Measurements from ENCODE around the gene TOM1. TPM values are rescaled to one million over a fixed set of nuclear protein-coding genes. Genes with fewer than 3 reads are reported as not detected.

TOM1 gene
- total RNA-seq, 1 donor from 2014 or later, result 29.6 TPM

- Histone ChIP-seq H3K4me2 (ENCODE audit: low read length) (no peak overlapping the region), H3K4me1 (ENCODE audit: insufficient read depth, low read length) (peaks cover 14% of the 10 kb centered on the region), H3K4me3 (ENCODE audit: insufficient read depth, low read depth, low read length) (no peak overlapping the region), H3K9me3 (ENCODE audit: insufficient read depth, low read depth, low read length) (no peaks in the 10 kb centered on the region), H3K27me3 (ENCODE audit: insufficient read depth, low read length) (no peaks in the 10 kb centered on the region), H3K9ac (ENCODE audit: low read length) (no peak overlapping the region), H2AFZ (ENCODE audit: low read depth, low read length) (no peak overlapping the region), H3K79me2 (ENCODE audit: insufficient read depth, low read length) (peaks cover 22% of the 10 kb centered on the region), H4K20me1 (ENCODE audit: insufficient read depth, low read length) (peaks cover 7% of the 10 kb centered on the region), H3K36me3 (ENCODE audit: insufficient read depth, low read length) (no peaks in the 10 kb centered on the region), H3K27ac (ENCODE audit: low read depth, low read length) (no peak overlapping the region)
- no peaks in the 10 kb centered on the region for H3K9me3 Mint-ChIP-seq (ENCODE audit: unreplicated experiment)
- no peak overlapping the region for H3K4me3 Mint-ChIP-seq (ENCODE audit: unreplicated experiment)
- DNase-seq (ENCODE audit: low read depth) (no peak), FAIRE-seq (no peak)
- H3K4me1 Mint-ChIP-seq (ENCODE audit: low read depth, unreplicated experiment), result peaks cover 6% of the 10 kb centered on the region
- H3K36me3 Mint-ChIP-seq (ENCODE audit: low read depth, unreplicated experiment), result peaks cover 2% of the 10 kb centered on the region
- peaks cover 2% of the 10 kb centered on the region for H3K27me3 Mint-ChIP-seq (ENCODE audit: low read depth, unreplicated experiment)
- no peak overlapping the region for H3K27ac Mint-ChIP-seq (ENCODE audit: unreplicated experiment)
- no peak for TF ChIP-seq CTCF (IDR thresholded peaks at IDR 0.05; ENCODE audit: insufficient read depth, low read depth, low read length)
- no peak for TF ChIP-seq EZH2 (IDR thresholded peaks at IDR 0.05; ENCODE audit: insufficient read depth, low read length)
Measured at GRCh38 chr22:35253946-35254345, 45.7 kb upstream of the TOM1 start.

GRCh38 chr22:35257002-35257320 is 42.7 kb upstream of the TOM1 start:
- peaks cover 14% of the 10 kb centered on the region for H4K20me1 ChIP-seq (ENCODE audit: insufficient read depth, low read length)
- H3K4me3 ChIP-seq (ENCODE audit: insufficient read depth, low read depth, low read length), result peak overlapping the region; percentile 97
- peak overlapping the region; percentile 99 for H3K4me2 ChIP-seq (ENCODE audit: low read length)
- H3K36me3 ChIP-seq (ENCODE audit: insufficient read depth, low read length), result peaks cover under 1% of the 10 kb centered on the region
- Mint-ChIP-seq H3K27me3 (ENCODE audit: low read depth, unreplicated experiment) (no peaks in the 10 kb centered on the region), H3K27ac (ENCODE audit: unreplicated experiment) (peak overlapping the region; percentile 80), H3K9me3 (ENCODE audit: unreplicated experiment) (no peaks in the 10 kb centered on the region), H3K4me3 (ENCODE audit: unreplicated experiment) (peak overlapping the region; percentile 84), H3K36me3 (ENCODE audit: low read depth, unreplicated experiment) (no peaks in the 10 kb centered on the region), H3K4me1 (ENCODE audit: low read depth, unreplicated experiment) (peaks cover 6% of the 10 kb centered on the region)
- H3K9ac ChIP-seq (ENCODE audit: low read length), result peak overlapping the region; percentile 95
- H3K27me3 ChIP-seq (ENCODE audit: insufficient read depth, low read length), result no peaks in the 10 kb centered on the region
- no peak for DNase-seq (ENCODE audit: low read depth)
- peak overlapping the region; percentile 100 for H2AFZ ChIP-seq (ENCODE audit: low read depth, low read length)
- no peaks in the 10 kb centered on the region for H3K9me3 ChIP-seq (ENCODE audit: insufficient read depth, low read depth, low read length)
- H3K27ac ChIP-seq (ENCODE audit: low read depth, low read length), result peak overlapping the region; percentile 89
- FAIRE-seq, result no peak
- H3K79me2 ChIP-seq (ENCODE audit: insufficient read depth, low read length), result peaks cover 50% of the 10 kb centered on the region
- TF ChIP-seq EZH2 (IDR thresholded peaks at IDR 0.05; ENCODE audit: insufficient read depth, low read length), result no peak
- TF ChIP-seq CTCF (IDR thresholded peaks at IDR 0.05; ENCODE audit: insufficient read depth, low read depth, low read length), result no peak
- peaks cover 14% of the 10 kb centered on the region for H3K4me1 ChIP-seq (ENCODE audit: insufficient read depth, low read length)

GRCh38 chr22:35257321-35258190 is 42.1 kb upstream of the TOM1 start, which contains the start of gene HMGXB4:
HMGXB4 (plus strand) TSS chr22:35257493; CDS start chr22:35262391, 4,898 bp downstream.
- no peak for FAIRE-seq
- H3K27ac ChIP-seq (ENCODE audit: low read depth, low read length), result peak within 1 kb of the TSS; percentile 89
- peaks cover 20% of the 10 kb centered on the region for H4K20me1 ChIP-seq (ENCODE audit: insufficient read depth, low read length)
- no peak for TF ChIP-seq CTCF (IDR thresholded peaks at IDR 0.05; ENCODE audit: insufficient read depth, low read depth, low read length)
- TF ChIP-seq EZH2 (IDR thresholded peaks at IDR 0.05; ENCODE audit: insufficient read depth, low read length), result no peak
- H3K4me1 ChIP-seq (ENCODE audit: insufficient read depth, low read length), result peaks cover 14% of the 10 kb centered on the region
- Mint-ChIP-seq H3K36me3 (ENCODE audit: low read depth, unreplicated experiment) (no peaks in the 10 kb centered on the region), H3K4me3 (ENCODE audit: unreplicated experiment) (peak within 1 kb of the TSS; percentile 97), H3K4me1 (ENCODE audit: low read depth, unreplicated experiment) (peaks cover 6% of the 10 kb centered on the region), H3K9me3 (ENCODE audit: unreplicated experiment) (no peaks in the 10 kb centered on the region), H3K27me3 (ENCODE audit: low read depth, unreplicated experiment) (no peaks in the 10 kb centered on the region), H3K27ac (ENCODE audit: unreplicated experiment) (peak within 1 kb of the TSS; percentile 82)
- H3K27me3 ChIP-seq (ENCODE audit: insufficient read depth, low read length), result no peaks in the 10 kb centered on the region
- H3K79me2 ChIP-seq (ENCODE audit: insufficient read depth, low read length), result peaks cover 56% of the 10 kb centered on the region
- peak within 1 kb of the TSS; percentile 99 for H3K4me2 ChIP-seq (ENCODE audit: low read length)
- DNase-seq (ENCODE audit: low read depth), result peak; percentile 84
- peak within 1 kb of the TSS; percentile 95 for H3K9ac ChIP-seq (ENCODE audit: low read length)
- H2AFZ ChIP-seq (ENCODE audit: low read depth, low read length), result peak within 1 kb of the TSS; percentile 100
- H3K4me3 ChIP-seq (ENCODE audit: insufficient read depth, low read depth, low read length), result peak within 1 kb of the TSS; percentile 97
- H3K9me3 ChIP-seq (ENCODE audit: insufficient read depth, low read depth, low read length), result no peaks in the 10 kb centered on the region
- peaks cover 7% of the 10 kb centered on the region for H3K36me3 ChIP-seq (ENCODE audit: insufficient read depth, low read length)
